Body of pancreas (tissue), 4 donors: Measurements from ENCODE around the gene HEPHL1.

Experiments
- CTCF ChIP-seq, 7 experiments: fragments of 450-650 bp in 4 of 7; fragments of 200-600 bp in 3 of 7; sonication (generic) in 3 of 7; IDR thresholded peaks; one replicate each; pipeline ENCODE4 v1.5.1; 2016 to 2019; ENCODE audit warnings: antibody characterized with exemption in 7 of 7
- POLR2A ChIP-seq, 3 donors: fragments of 450-650 bp; IDR thresholded peaks; one replicate each; pipeline ENCODE4 v1.6.1; 2016; ENCODE audit warnings: antibody characterized with exemption in 3 of 3, mild to moderate bottlenecking in 2 of 3

GRCh38 chr11:94100253-94100652 is 79.1 kb downstream of the HEPHL1 start:
- TF ChIP-seq CTCF (IDR thresholded peaks at IDR 0.05) (no peak), POLR2A (IDR thresholded peaks at IDR 0.05) (no peak)
